ENCODE results near the gene KDSR.

GRCh38 chr18:63288311-63288710, 78.7 kb downstream of the KDSR start:
- TF ChIP-seq CTCF (IDR thresholded peaks at IDR 0.05; ENCODE audit: low read length), result no peak
- TF ChIP-seq EZH2 (IDR thresholded peaks at IDR 0.05; ENCODE audit: borderline replicate concordance, low read length), result no peak

Data from OCI-LY1 (cell line).